DMS114 treated with DMSO at 0.1 percent for 48 hours (cell line): Measurements from ENCODE around the gene FBXW12.

Source experiments
- DNase-seq: peaks from one replicate; lab custom pipeline; 2025; ENCODE audit not compliant: unreplicated experiment; lab: John Stamatoyannopoulos, UW

The FBXW12 gene

GRCh38 chr3:48406443-48407431, 34.7 kb downstream of the FBXW12 start:
- DNase-seq, result no peak

GRCh38 chr3:48407542-48408099, 35.6 kb downstream of the FBXW12 start:
- no peak for DNase-seq

- DNase-seq, result no peak
Measured at GRCh38 chr3:48408823-48409281, 36.8 kb downstream of the FBXW12 start.

GRCh38 chr3:48409291-48410201, 37.5 kb downstream of the FBXW12 start:
- DNase-seq, result no peak

- no peak for DNase-seq
Measured at GRCh38 chr3:48410205-48411040, 38.4 kb downstream of the FBXW12 start.

GRCh38 chr3:48411041-48411588, 39.1 kb downstream of the FBXW12 start:
- DNase-seq, result no peak

- no peak for DNase-seq
Measured at GRCh38 chr3:48411606-48412374, 39.8 kb downstream of the FBXW12 start.

GRCh38 chr3:48412375-48413001, 40.5 kb downstream of the FBXW12 start:
- DNase-seq, result no peak

GRCh38 chr3:48413086-48413485, 41.1 kb downstream of the FBXW12 start:
- DNase-seq, result no peak

- no peak for DNase-seq
Measured at GRCh38 chr3:48413611-48414010, 41.6 kb downstream of the FBXW12 start.

GRCh38 chr3:48414376-48415250, 42.6 kb downstream of the FBXW12 start:
- DNase-seq, result no peak

- no peak for DNase-seq
Measured at GRCh38 chr3:48415251-48415953, 43.4 kb downstream of the FBXW12 start.

- no peak for DNase-seq
Measured at GRCh38 chr3:48416091-48416505, 44.1 kb downstream of the FBXW12 start.

GRCh38 chr3:48416546-48416945, 44.5 kb downstream of the FBXW12 start:
- no peak for DNase-seq

- no peak for DNase-seq
Measured at GRCh38 chr3:48417529-48418108, 45.6 kb downstream of the FBXW12 start.

GRCh38 chr3:48418140-48418539, 46.1 kb downstream of the FBXW12 start:
- no peak for DNase-seq

- no peak for DNase-seq
Measured at GRCh38 chr3:48418651-48419050, 46.6 kb downstream of the FBXW12 start.
